ENCODE data around the gene GRID1. TPM values are rescaled to one million over a fixed set of nuclear protein-coding genes. Genes with fewer than 3 reads are reported as not detected.

GRID1 gene
- total and polyA plus RNA-seq, 9 of the 15 experiments (the other 6 are each of a cell fraction or from before 2014, with no cell fraction given): 0.01 to 7.2 (median 1.2) TPM

DNA sequence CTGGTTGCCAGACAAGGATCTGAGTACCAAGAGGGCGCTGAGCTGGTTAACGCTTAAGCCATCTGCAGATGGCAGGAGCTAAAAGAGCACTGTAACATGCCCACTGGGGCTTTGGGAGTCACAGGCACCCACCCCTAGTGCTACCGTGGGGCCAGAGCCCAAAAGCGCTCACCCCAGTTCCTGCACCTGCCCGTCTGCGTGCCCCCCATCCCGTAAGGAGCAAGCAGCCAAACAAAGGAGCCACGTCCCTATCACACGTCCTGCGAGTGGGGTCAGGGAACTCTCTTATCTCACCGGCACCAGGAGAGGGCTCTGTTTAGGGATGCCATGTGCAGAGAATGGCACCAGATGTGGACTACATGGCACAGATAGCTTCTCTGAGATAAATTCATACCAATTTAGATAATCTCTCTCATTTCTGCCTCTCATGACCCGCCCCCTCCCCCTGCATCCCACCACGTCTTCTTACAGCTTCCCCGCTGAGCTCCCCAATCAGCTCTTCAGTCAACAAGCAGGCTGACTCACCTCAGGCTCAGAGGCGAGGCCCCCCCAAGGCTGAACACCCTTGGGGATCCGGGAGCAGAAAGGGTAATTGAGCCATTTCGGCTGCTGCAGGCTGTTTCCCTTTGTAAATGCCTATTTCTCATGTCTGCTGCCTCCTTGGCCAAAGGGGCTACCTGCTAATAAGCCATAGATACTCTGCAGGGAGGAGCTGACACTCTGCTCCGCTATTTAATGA, 235.7 kb downstream of the GRID1 start:
- H3K4me1 ChIP-seq (replicated peaks in 1 of 2; ENCODE audit: control insufficient read depth in 2 of 2, insufficient read depth in 2 of 2, low read length in 2 of 2): no peaks in the 10 kb centered on the region
- TF ChIP-seq CAMTA2 (CRISPR knock-in tag; conservative IDR thresholded peaks at IDR 0.05) (no peak), RBBP5 (IDR thresholded peaks at IDR 0.05; ENCODE audit: borderline replicate concordance, insufficient read depth, low read length, poor library complexity, severe bottlenecking) (no peak), MCM3 (IDR thresholded peaks at IDR 0.05) (no peak), HEY1 (CRISPR knock-in tag; IDR thresholded peaks at IDR 0.05; ENCODE audit: borderline replicate concordance) (no peak), ZFX (CRISPR knock-in tag; IDR thresholded peaks at IDR 0.05) (no peak), CHD2 (IDR thresholded peaks at IDR 0.05; ENCODE audit: low read depth, low read length) (no peak), FOXK2 (conservative IDR thresholded peaks at IDR 0.05 in 1 of 2, IDR thresholded peaks at IDR 0.05 in 1 of 2; ENCODE audit: low read depth in 2 of 2) (no peak), ERF (CRISPR knock-in tag; IDR thresholded peaks at IDR 0.05) (no peak), SAP30 (IDR thresholded peaks at IDR 0.05; ENCODE audit: borderline replicate concordance, insufficient read depth, low read depth, low read length, poor library complexity, severe bottlenecking) (no peak), CBX2 (IDR thresholded peaks at IDR 0.05; ENCODE audit: insufficient read depth, low read length, poor library complexity, severe bottlenecking) (no peak), TBL1XR1 (IDR thresholded peaks at IDR 0.05; ENCODE audit: low read length in 2 of 2) (no peak), ZNF785 (CRISPR knock-in tag; IDR thresholded peaks at IDR 0.05) (no peak)
- no peaks in the 10 kb centered on the region for H4K20me1 ChIP-seq (replicated peaks; ENCODE audit: control insufficient read depth, insufficient read depth, low read length)
- DNase-seq (ENCODE audit: extremely low read depth in 1 of 4, low spot score in 3 of 4) (no peak), FAIRE-seq (no peak), ATAC-seq (no peak)
- in situ Hi-C loops (cut with MboI): no loop called here
- H3K9me1 ChIP-seq (ENCODE audit: control insufficient read depth, insufficient read depth, low read length): no peaks in the 10 kb centered on the region
- no peak overlapping the region for H3K9ac ChIP-seq (ENCODE audit: insufficient read depth in 1 of 2, low read depth in 2 of 2, low read length in 2 of 2)
- no peak overlapping the region for H3K4me2 ChIP-seq (ENCODE audit: insufficient read depth, low read length)
- WGBS (ENCODE audit: insufficient coverage, low coverage, missing lambda C conversion rate): 0% methylated on average over 12 of the region's 18 CpGs
- no TSS peak for BruUV-seq (replicated peaks)
- H3K9me3 ChIP-seq (replicated peaks; ENCODE audit: control insufficient read depth, insufficient read depth, low read depth, low read length): no peaks in the 10 kb centered on the region
- intact Hi-C loops (cut with micrococcal nuclease): no loop called here
- no peak overlapping the region for H3K27ac ChIP-seq (ENCODE audit: extremely low read depth, low read depth, low read length)
- H2AFZ ChIP-seq (ENCODE audit: low read depth, low read length): no peak overlapping the region
- H3K27me3 ChIP-seq (ENCODE audit: control insufficient read depth in 2 of 2, insufficient read depth in 2 of 2, low read length in 2 of 2): no peaks in the 10 kb centered on the region; a peak in 1 of 5 replicates
- H3K4me3 ChIP-seq: no peak overlapping the region
- POLR2A ChIA-PET: no interaction called here
- no peaks in the 10 kb centered on the region for H3K36me3 ChIP-seq (ENCODE audit: control insufficient read depth, insufficient read depth, low read length)
- H3K79me2 ChIP-seq (ENCODE audit: control insufficient read depth, insufficient read depth, low read length): no peaks in the 10 kb centered on the region
- CTCF ChIA-PET (ENCODE audit: low intra/inter-chr PET ratio): no interaction called here
